KMS-11 (cell line): ENCODE measurements around the gene TRIM24.

Source experiments
- H2AFZ ChIP-seq: fragments of 200-600 bp; sonication (generic); 2 replicates; pipeline ENCODE4 v1.6.1; 2016; ENCODE audit warnings: antibody characterized with exemption, mixed run types, low read depth
- H3K27ac ChIP-seq: fragments of 200-600 bp; sonication (generic); 2 replicates; pipeline ENCODE4 v1.6.1; 2016; ENCODE audit warnings: mild to moderate bottlenecking, mixed run types
- H3K27me3 ChIP-seq: fragments of 200-600 bp; sonication (generic); 2 replicates; pipeline ENCODE4 v1.6.1; 2017; ENCODE audit warnings: mild to moderate bottlenecking, low read depth, mixed run types, moderate library complexity; ENCODE audit not compliant: insufficient read depth
- H3K36me3 ChIP-seq: fragments of 200-600 bp; sonication (generic); 2 replicates; pipeline ENCODE4 v1.6.1; 2017; ENCODE audit warnings: mild to moderate bottlenecking, mixed run types; ENCODE audit not compliant: insufficient read depth
- H3K4me1 ChIP-seq: fragments of 200-600 bp; sonication (generic); 2 replicates; pipeline ENCODE4 v1.6.1; 2016; ENCODE audit warnings: mild to moderate bottlenecking, low read depth, mixed run types; ENCODE audit not compliant: poor library complexity, severe bottlenecking
- H3K4me2 ChIP-seq: fragments of 200-600 bp; sonication (generic); 2 replicates; pipeline ENCODE4 v1.7.0; 2016; ENCODE audit warnings: mild to moderate bottlenecking, mixed run types
- H3K4me3 ChIP-seq: fragments of 200-600 bp; sonication (generic); IDR thresholded peaks from 2 replicates; pipeline ENCODE4 v1.6.1; 2017; ENCODE audit warnings: low read depth, low read length, mixed read lengths; ENCODE audit not compliant: insufficient read depth
- H3K79me2 ChIP-seq: fragments of 200-600 bp; sonication (generic); 2 replicates; pipeline ENCODE4 v1.6.1; 2016; ENCODE audit warnings: low read depth, mixed run types; ENCODE audit not compliant: insufficient read depth
- H3K9ac ChIP-seq: fragments of 200-600 bp; sonication (generic); 2 replicates; pipeline ENCODE4 v1.6.1; 2016; ENCODE audit warnings: mild to moderate bottlenecking, mixed run types
- H4K20me1 ChIP-seq: fragments of 200-600 bp; sonication (generic); 2 replicates; pipeline ENCODE4 v1.6.1; 2016; ENCODE audit warnings: mild to moderate bottlenecking, mixed run types; ENCODE audit not compliant: insufficient read depth
- CTCF ChIP-seq: fragments of 200-600 bp; sonication (generic); conservative IDR thresholded peaks from 2 replicates; pipeline ENCODE4 v1.6.1; 2017; ENCODE audit warnings: low read depth, mild to moderate bottlenecking, antibody characterized with exemption, low read length, moderate library complexity, mixed read lengths

The TRIM24 gene

GRCh38 chr7:138506764-138507163, 46.7 kb downstream of the TRIM24 start:
- Histone ChIP-seq H3K4me1 (peaks cover 11% of the 10 kb centered on the region), H3K27me3 (no peaks in the 10 kb centered on the region), H3K27ac (no peak overlapping the region), H3K9ac (no peak overlapping the region), H2AFZ (no peak overlapping the region), H3K4me2 (no peak overlapping the region), H3K79me2 (peaks cover 13% of the 10 kb centered on the region; the same call in 1 of the 2 replicates), H3K36me3 (no peaks in the 10 kb centered on the region), H4K20me1 (no peaks in the 10 kb centered on the region), H3K4me3 (no peak overlapping the region)
- TF ChIP-seq CTCF = no peak

- no peak for TF ChIP-seq CTCF
- peaks cover 6% of the 10 kb centered on the region; the same call in 1 of the 2 replicates for H3K79me2 ChIP-seq
- peak overlapping the region; percentile 19; the same call in 1 of the 2 replicates for H3K27ac ChIP-seq
- H2AFZ ChIP-seq = no peak overlapping the region
- no peak overlapping the region for H3K4me3 ChIP-seq
- H3K9ac ChIP-seq = no peak overlapping the region
- H3K4me1 ChIP-seq = peaks cover 11% of the 10 kb centered on the region
- peak overlapping the region; percentile 9; the same call in 1 of the 2 replicates for H3K4me2 ChIP-seq
- no peaks in the 10 kb centered on the region for H3K27me3 ChIP-seq
- no peaks in the 10 kb centered on the region for H3K36me3 ChIP-seq
- H4K20me1 ChIP-seq = no peaks in the 10 kb centered on the region
These were observed 49.9 kb downstream of the TRIM24 start for GRCh38 chr7:138510003-138510402.

GRCh38 chr7:138512092-138512858, 52.2 kb downstream of the TRIM24 start:
- TF ChIP-seq CTCF = no peak
- Histone ChIP-seq H4K20me1 (no peaks in the 10 kb centered on the region), H3K27me3 (no peaks in the 10 kb centered on the region), H3K4me2 (no peak overlapping the region), H3K4me3 (no peak overlapping the region), H3K36me3 (no peaks in the 10 kb centered on the region), H3K79me2 (peaks cover 6% of the 10 kb centered on the region; the same call in 1 of the 2 replicates), H2AFZ (no peak overlapping the region), H3K27ac (no peak overlapping the region), H3K4me1 (peaks cover 11% of the 10 kb centered on the region), H3K9ac (no peak overlapping the region)

- Histone ChIP-seq H3K4me1 (peaks cover 11% of the 10 kb centered on the region), H3K27ac (no peak overlapping the region), H3K36me3 (no peaks in the 10 kb centered on the region), H3K9ac (no peak overlapping the region), H3K4me3 (no peak overlapping the region), H2AFZ (no peak overlapping the region), H3K79me2 (0 out of 2 replicates have a peak, but pooled peaks cover 6% of the 10 kb centered on the region), H3K27me3 (no peaks in the 10 kb centered on the region), H4K20me1 (no peaks in the 10 kb centered on the region), H3K4me2 (no peak overlapping the region)
- TF ChIP-seq CTCF = no peak
These were observed 52.8 kb downstream of the TRIM24 start for GRCh38 chr7:138512885-138513284.
